GM23338 (cell line): Measurements from ENCODE around the gene PCDHGA10.

Source experiments
- CREB1 ChIP-seq: fragments of 250-450 bp; sonication (Bioruptor Pico); IDR thresholded peaks from 2 replicates; pipeline ENCODE4 v1.5.0; 2020; ENCODE audit warnings: low read depth, mild to moderate bottlenecking, moderate library complexity
- CTCF ChIP-seq, 2 experiments: fragments of 200-600 bp in 1 of 2; sonication (generic) in 1 of 2; conservative IDR thresholded peaks; 2 replicates each; pipeline versions ENCODE4 v1.5.1 to v1.6.1; 2016 to 2017; ENCODE audit warnings: antibody characterized with exemption in 2 of 2, low read depth in 2 of 2, mild to moderate bottlenecking in 2 of 2, moderate library complexity in 1 of 2
- ETS1 ChIP-seq: IDR thresholded peaks from 2 replicates; pipeline ENCODE4 v1.6.1; 2016; ENCODE audit warnings: antibody characterized with exemption
- EZH2 ChIP-seq: fragments of 200-600 bp; sonication (generic); IDR thresholded peaks from one replicate; pipeline ENCODE4 v1.8.0; 2017; ENCODE audit warnings: antibody characterized with exemption, mild to moderate bottlenecking, low read depth; ENCODE audit not compliant: unreplicated experiment
- EZH2phosphoT487 ChIP-seq: fragments of 200-600 bp; sonication (generic); IDR thresholded peaks from one replicate; pipeline ENCODE4 v1.8.1; 2018; ENCODE audit warnings: antibody characterized with exemption; ENCODE audit not compliant: unreplicated experiment
- JUNB ChIP-seq: IDR thresholded peaks from one replicate; pipeline ENCODE4 v1.6.1; 2016; ENCODE audit warnings: antibody characterized with exemption; ENCODE audit not compliant: unreplicated experiment
- NANOG ChIP-seq: IDR thresholded peaks from 2 replicates; pipeline ENCODE4 v1.6.1; 2016; ENCODE audit warnings: antibody characterized with exemption, borderline replicate concordance
- POLR2AphosphoS5 ChIP-seq: IDR thresholded peaks from 2 replicates; pipeline ENCODE4 v1.6.1; 2016; ENCODE audit warnings: antibody characterized with exemption, low read depth
- REST ChIP-seq: IDR thresholded peaks from one replicate; pipeline ENCODE4 v1.6.1; 2018; ENCODE audit warnings: antibody characterized with exemption; ENCODE audit not compliant: unreplicated experiment
- ZNF331 ChIP-seq: fragments of 250-450 bp; sonication (Bioruptor Pico); IDR thresholded peaks from 2 replicates; pipeline ENCODE4 v1.5.0; 2020; ENCODE audit warnings: low read depth, mild to moderate bottlenecking, moderate library complexity

DNA sequence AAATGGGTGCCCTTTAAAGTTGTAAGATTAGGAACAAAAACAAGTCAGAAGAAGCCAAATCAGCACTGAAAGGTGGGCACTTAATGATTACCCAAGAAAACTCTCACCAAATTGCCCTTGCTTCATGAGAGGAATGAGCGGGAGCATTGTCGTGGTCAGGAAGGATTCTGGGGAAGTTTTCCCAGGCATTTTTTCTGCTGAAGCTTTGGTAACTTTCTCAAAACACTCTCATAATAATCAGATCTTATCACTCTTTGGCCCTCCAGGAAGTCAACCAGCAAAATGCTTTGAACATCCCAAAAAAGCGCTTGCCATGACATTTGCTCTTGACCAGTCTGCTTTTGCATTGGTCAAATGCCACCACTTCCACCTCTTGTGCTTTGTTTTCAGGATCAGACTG lies 52.6 kb downstream of the PCDHGA10 start:
- TF ChIP-seq CTCF (conservative IDR thresholded peaks at IDR 0.05; ENCODE audit: low read depth in 2 of 2): no peak
- TF ChIP-seq POLR2AphosphoS5: no peak
- TF ChIP-seq EZH2: no peak
- no peak for TF ChIP-seq REST
- no peak for TF ChIP-seq EZH2phosphoT487
- TF ChIP-seq CREB1 (CRISPR knock-in tag): no peak
- no peak for TF ChIP-seq ETS1
- TF ChIP-seq JUNB: no peak
- no peak for TF ChIP-seq ZNF331 (CRISPR knock-in tag)
- TF ChIP-seq NANOG: no peak
